GM12878 (cell line): Measurements from ENCODE around the gene SEC23IP.
"Not testable (repeated sequence)": the region's sequence is repeated elsewhere in the genome, so short reads cannot be mapped to it uniquely, and the experiment has no call there.

ENCODE experiments used
- BRCA1 ChIP-seq: IDR thresholded peaks from 2 replicates; pipeline ENCODE4 v1.6.1; 2011; ENCODE audit warnings: low read depth, low read length, improper control_type of control experiment
- E2F4 ChIP-seq: IDR thresholded peaks from 2 replicates; pipeline ENCODE4 v1.6.1; 2012; ENCODE audit warnings: low read depth, low read length, improper control_type of control experiment
- ETV6 ChIP-seq, 2 experiments: fragments of 450-650 bp in 1 of 2; IDR thresholded peaks in 1 of 2; conservative IDR thresholded peaks in 1 of 2; 2 replicates each; pipeline ENCODE4 v1.6.1; 2014; ENCODE audit warnings: antibody characterized with exemption in 1 of 2, borderline replicate concordance in 1 of 2, low read depth in 1 of 2, mild to moderate bottlenecking in 1 of 2, moderate library complexity in 1 of 2
- HDAC2 ChIP-seq: fragments of 200-600 bp; sonication (generic); IDR thresholded peaks from 2 replicates; pipeline ENCODE4 v1.6.1; 2017
- NFYA ChIP-seq: IDR thresholded peaks from 2 replicates; pipeline ENCODE4 v1.6.1; 2011; ENCODE audit warnings: low read depth, mild to moderate bottlenecking, low read length, improper control_type of control experiment, borderline replicate concordance
- RB1 ChIP-seq: fragments of 450-650 bp; formaldehyde crosslinking; IDR thresholded peaks from 2 replicates; pipeline ENCODE4 v1.6.1; 2017; ENCODE audit warnings: mild to moderate bottlenecking, borderline replicate concordance
- SP1 ChIP-seq: IDR thresholded peaks from one replicate; pipeline ENCODE4 v1.6.1; 2011; ENCODE audit warnings: low read depth, low read length
- ZBTB33 ChIP-seq: fragments of 450-650 bp; IDR thresholded peaks from 2 replicates; pipeline ENCODE4 v1.6.1; 2017; ENCODE audit warnings: mild to moderate bottlenecking
- ZNF274 ChIP-seq: IDR thresholded peaks from one replicate; pipeline ENCODE4 v1.8.0; 2011; ENCODE audit not compliant: insufficient read length, insufficient read depth
- TF ChIP-seq, protein P1 (sequence below): fragments of 450-650 bp; IDR thresholded peaks from 2 replicates; pipeline ENCODE4 v1.6.1; 2016; ENCODE audit warnings: mild to moderate bottlenecking

DNA sequence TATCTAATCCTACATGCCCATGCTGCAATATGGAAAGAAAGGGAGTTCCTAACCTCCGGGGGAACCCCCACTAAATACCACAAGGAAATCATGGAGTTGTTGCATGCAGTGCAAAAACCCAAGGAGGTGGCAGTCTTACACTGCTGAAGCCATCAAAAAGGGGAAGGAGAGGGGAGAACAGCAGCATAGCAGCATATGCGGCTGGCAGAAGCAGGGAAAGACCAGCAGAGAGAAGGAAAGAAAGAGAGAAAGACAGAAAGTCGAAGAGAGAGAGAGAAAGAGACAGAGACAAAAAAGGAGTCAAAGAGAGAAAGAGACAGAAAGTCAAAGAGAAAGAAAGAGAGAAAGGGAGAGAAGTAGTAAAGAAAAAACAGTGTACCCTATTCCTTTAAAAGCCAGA lies 3.8 kb upstream of the SEC23IP start:
- TF ChIP-seq, protein P1, sequence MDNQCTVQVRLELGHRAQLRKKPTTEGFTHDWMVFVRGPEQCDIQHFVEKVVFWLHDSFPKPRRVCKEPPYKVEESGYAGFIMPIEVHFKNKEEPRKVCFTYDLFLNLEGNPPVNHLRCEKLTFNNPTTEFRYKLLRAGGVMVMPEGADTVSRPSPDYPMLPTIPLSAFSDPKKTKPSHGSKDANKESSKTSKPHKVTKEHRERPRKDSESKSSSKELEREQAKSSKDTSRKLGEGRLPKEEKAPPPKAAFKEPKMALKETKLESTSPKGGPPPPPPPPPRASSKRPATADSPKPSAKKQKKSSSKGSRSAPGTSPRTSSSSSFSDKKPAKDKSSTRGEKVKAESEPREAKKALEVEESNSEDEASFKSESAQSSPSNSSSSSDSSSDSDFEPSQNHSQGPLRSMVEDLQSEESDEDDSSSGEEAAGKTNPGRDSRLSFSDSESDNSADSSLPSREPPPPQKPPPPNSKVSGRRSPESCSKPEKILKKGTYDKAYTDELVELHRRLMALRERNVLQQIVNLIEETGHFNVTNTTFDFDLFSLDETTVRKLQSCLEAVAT: not testable (repeated sequence)
- TF ChIP-seq HDAC2; BRCA1; E2F4; SP1; ZBTB33; RB1; ETV6 (conservative IDR thresholded peaks at IDR 0.05 in 1 of 2, IDR thresholded peaks at IDR 0.05 in 1 of 2; ENCODE audit: borderline replicate concordance in 1 of 2, low read depth in 1 of 2); ZNF274; NFYA: not testable (repeated sequence)
